Stimulated activated CD4-positive, alpha-beta T cell treated with anti-CD3 and anti-CD28 coated beads, TNF-alpha, amount 100 ng/mL, for 24 hours (primary cell): Measurements from ENCODE around the gene NGEF.
"Not testable (repeated sequence)": the region's sequence is repeated elsewhere in the genome, so short reads cannot be mapped to it uniquely, and the experiment has no call there.

Experiments
- DNase-seq, 3 experiments: peaks; one replicate each; pipeline ENCODE4 v3.0.0-alpha.2; 2020; ENCODE audit warnings: low read depth in 3 of 3

NGEF gene

GRCh38 chr2:233022561-233022960 is 9.5 kb upstream of the NGEF start:
- no peak for DNase-seq

GRCh38 chr2:233021771-233022170 is 8.7 kb upstream of the NGEF start:
- DNase-seq, result no peak

- DNase-seq, result no peak
These were observed 7.4 kb upstream of the NGEF start for GRCh38 chr2:233020454-233020853.

GRCh38 chr2:233019610-233020009 is 6.6 kb upstream of the NGEF start:
- not testable (repeated sequence) for DNase-seq

- no peak for DNase-seq
These were observed 4.9 kb upstream of the NGEF start for GRCh38 chr2:233017947-233018346.

GRCh38 chr2:233015019-233015645 is 2.1 kb upstream of the NGEF start:
- no peak for DNase-seq

GRCh38 chr2:233013650-233014049 is 594 bp upstream of the NGEF start:
- no peak for DNase-seq

GRCh38 chr2:233012301-233012971 is 620 bp downstream of the NGEF start:
- DNase-seq, result no peak

- DNase-seq, result no peak
These were observed 1.3 kb downstream of the NGEF start for GRCh38 chr2:233011702-233012131.

GRCh38 chr2:233011268-233011650 is 1.8 kb downstream of the NGEF start:
- DNase-seq, result no peak

GRCh38 chr2:233010569-233011267 is 2.3 kb downstream of the NGEF start:
- DNase-seq, result no peak

- DNase-seq, result no peak
These were observed 3.4 kb downstream of the NGEF start for GRCh38 chr2:233009661-233010060.

GRCh38 chr2:233007739-233008138 is 5.3 kb downstream of the NGEF start:
- DNase-seq, result no peak

GRCh38 chr2:233007270-233007669 is 5.8 kb downstream of the NGEF start:
- DNase-seq, result no peak

- no peak for DNase-seq
These were observed 6.4 kb downstream of the NGEF start for GRCh38 chr2:233006648-233007047.

- no peak for DNase-seq
These were observed 8.0 kb downstream of the NGEF start for GRCh38 chr2:233005096-233005495.

GRCh38 chr2:233003658-233004555 is 9.1 kb downstream of the NGEF start:
- DNase-seq, result no peak

- no peak for DNase-seq
These were observed 10.0 kb downstream of the NGEF start for GRCh38 chr2:233002829-233003657.

GRCh38 chr2:233000886-233001750 is 11.9 kb downstream of the NGEF start:
- no peak for DNase-seq

GRCh38 chr2:232999354-232999753 is 13.7 kb downstream of the NGEF start:
- no peak for DNase-seq
